Ascending aorta (tissue), 2 donors: Measurements from ENCODE around the gene CD180. TPM values are rescaled to one million over a fixed set of nuclear protein-coding genes. Genes with fewer than 3 reads are reported as not detected.

Source experiments
- DNase-seq, 2 donors: peaks; one replicate each; pipeline ENCODE4 v3.0.0-alpha.2; 2019; ENCODE audit warnings: low spot score in 2 of 2
- H3K27ac ChIP-seq, 2 donors: fragments of 200-600 bp; sonication (generic); one replicate each; pipeline ENCODE4 v1.5.1; 2016 to 2017; ENCODE audit warnings: mild to moderate bottlenecking in 1 of 2
- H3K27me3 ChIP-seq: fragments of 200-600 bp; sonication (generic); one replicate; pipeline ENCODE4 v1.5.1; 2017
- H3K36me3 ChIP-seq, 2 donors: fragments of 200-600 bp; sonication (generic); one replicate each; pipeline ENCODE4 v1.5.1; 2016
- H3K4me1 ChIP-seq, 2 donors: fragments of 200-600 bp; sonication (generic); one replicate each; pipeline ENCODE4 v1.5.1; 2016 to 2017; ENCODE audit warnings: mild to moderate bottlenecking in 1 of 2
- H3K4me3 ChIP-seq, 2 donors: fragments of 200-600 bp; sonication (generic); one replicate each; pipeline ENCODE4 v1.5.1; 2016 to 2017; ENCODE audit warnings: mild to moderate bottlenecking in 1 of 2
- H3K9me3 ChIP-seq, 2 donors: fragments of 200-600 bp; sonication (generic); one replicate each; pipeline ENCODE4 v1.5.1; 2016
- intact Hi-C: fragments of 100-400 bp; cut with DNase I; formaldehyde crosslinking; loops from one replicate; pipeline ENCODE4 v1.15.1; 2023
- total RNA-seq: library from RNA; depleted of rRNA; stranded (reverse); fragments of >200 nt; gene quantifications from one replicate; pipeline ENCODE4 v1.1.0, GENCODE V29; 2016
- TF ChIP-seq, protein P1 (sequence below), 3 experiments: fragments of 200-600 bp in 2 of 3; fragments of 450-650 bp in 1 of 3; sonication (generic) in 2 of 3; IDR thresholded peaks; one replicate each; pipeline ENCODE4 v1.5.1; 2016 to 2019; ENCODE audit warnings: antibody characterized with exemption in 3 of 3, mild to moderate bottlenecking in 1 of 3, moderate library complexity in 1 of 3

The CD180 gene
- total RNA-seq, 1 donor from 2014 or later, result 2.3 TPM

DNA sequence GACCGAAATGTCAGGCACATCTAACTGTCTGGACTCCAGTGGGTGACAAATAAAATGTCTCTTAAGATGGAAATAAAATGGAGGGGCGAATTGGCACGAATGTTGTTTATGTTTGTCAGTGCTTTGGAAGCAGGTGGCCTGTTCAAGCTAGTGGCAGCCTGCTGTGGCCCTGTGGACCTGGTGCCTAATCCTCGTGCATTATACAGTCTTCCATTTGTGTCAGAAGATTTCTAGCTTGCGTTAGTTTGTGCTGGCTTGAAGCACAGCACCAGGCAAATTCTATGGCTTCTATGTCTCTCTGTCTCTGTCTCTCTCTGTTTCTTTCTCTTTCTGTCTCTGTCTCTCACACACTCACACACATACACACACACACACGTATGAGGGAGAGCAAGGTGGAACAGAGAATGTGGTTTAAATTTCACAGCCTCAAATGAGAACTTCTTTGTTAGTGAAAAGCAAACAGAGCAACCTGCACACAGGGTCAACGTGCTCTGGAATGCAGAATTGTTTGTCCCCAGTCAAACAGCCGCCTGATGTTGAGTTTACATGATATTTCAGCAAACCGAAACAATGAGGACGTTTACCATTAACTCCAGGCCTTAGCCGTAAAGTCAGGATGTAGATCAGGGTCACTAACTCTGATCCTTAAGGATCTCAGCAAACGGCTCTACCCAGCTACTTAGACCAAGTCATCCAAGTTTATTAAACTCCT lies 39.0 kb upstream of the CD180 start:
- no peaks in the 10 kb centered on the region for H3K9me3 ChIP-seq
- DNase-seq, result no peak
- H3K27me3 ChIP-seq, result no peaks in the 10 kb centered on the region
- peaks cover 0 to 2% of the 10 kb centered on the region in 2 donors for H3K4me1 ChIP-seq
- H3K36me3 ChIP-seq, result no peaks in the 10 kb centered on the region
- H3K4me3 ChIP-seq, result no peak overlapping the region
- TF ChIP-seq, protein P1, sequence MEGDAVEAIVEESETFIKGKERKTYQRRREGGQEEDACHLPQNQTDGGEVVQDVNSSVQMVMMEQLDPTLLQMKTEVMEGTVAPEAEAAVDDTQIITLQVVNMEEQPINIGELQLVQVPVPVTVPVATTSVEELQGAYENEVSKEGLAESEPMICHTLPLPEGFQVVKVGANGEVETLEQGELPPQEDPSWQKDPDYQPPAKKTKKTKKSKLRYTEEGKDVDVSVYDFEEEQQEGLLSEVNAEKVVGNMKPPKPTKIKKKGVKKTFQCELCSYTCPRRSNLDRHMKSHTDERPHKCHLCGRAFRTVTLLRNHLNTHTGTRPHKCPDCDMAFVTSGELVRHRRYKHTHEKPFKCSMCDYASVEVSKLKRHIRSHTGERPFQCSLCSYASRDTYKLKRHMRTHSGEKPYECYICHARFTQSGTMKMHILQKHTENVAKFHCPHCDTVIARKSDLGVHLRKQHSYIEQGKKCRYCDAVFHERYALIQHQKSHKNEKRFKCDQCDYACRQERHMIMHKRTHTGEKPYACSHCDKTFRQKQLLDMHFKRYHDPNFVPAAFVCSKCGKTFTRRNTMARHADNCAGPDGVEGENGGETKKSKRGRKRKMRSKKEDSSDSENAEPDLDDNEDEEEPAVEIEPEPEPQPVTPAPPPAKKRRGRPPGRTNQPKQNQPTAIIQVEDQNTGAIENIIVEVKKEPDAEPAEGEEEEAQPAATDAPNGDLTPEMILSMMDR (IDR thresholded peaks at IDR 0.05), result no peak
- intact Hi-C loops, result no loop called here
- H3K27ac ChIP-seq, result no peak overlapping the region

DNA sequence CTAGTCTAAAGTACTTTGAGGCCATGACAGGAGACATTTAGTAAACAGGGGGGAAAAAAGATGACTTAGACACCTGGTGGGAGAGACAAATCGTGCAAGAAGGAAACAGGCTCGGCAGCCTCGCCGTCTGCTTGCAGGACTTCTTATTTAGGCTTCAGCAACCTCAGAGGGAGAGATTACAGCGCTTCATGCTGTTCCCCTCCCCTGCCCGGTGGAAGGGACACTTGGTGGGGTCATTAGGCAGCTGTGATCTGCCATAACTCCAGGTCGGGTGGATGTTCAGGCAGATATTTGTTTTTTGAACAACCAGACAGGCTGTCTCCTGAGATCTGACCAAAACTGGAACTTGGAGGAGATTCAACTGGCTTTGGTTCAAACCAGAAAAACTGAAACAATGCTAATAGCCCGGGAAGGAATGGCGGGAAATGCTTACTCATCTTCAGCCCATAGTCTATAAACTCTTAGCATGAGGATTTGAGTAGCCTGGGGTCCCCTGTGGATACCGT lies 38.1 kb upstream of the CD180 start:
- Histone ChIP-seq H3K27ac (no peak overlapping the region), H3K4me1 (peaks cover 0 to 2% of the 10 kb centered on the region in 2 donors)
- intact Hi-C loops, result no loop called here

DNA sequence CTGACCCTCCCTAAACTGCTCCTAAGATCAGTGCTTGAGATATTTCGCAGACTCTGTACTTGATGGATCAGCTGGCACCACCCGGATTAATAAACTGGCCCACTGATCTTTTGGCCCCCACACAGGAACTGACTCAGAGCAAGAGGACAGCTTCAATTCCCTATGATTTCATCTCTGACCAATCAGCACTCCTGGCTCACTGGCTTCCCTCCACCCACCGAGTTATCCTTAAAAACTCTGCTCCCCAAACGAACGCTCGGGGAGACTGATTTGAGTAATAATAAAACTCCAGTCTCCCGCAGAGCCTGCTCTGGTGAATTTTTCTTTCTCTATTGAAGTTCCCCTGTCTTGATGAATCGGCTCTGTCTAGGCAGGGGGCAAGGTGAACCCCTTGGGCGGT lies 36.5 kb upstream of the CD180 start:
- intact Hi-C loops, result no loop called here
- H3K9me3 ChIP-seq, result peaks cover 0 to 5% of the 10 kb centered on the region in 2 donors
- no peak overlapping the region for H3K4me3 ChIP-seq
- no peak for DNase-seq
- no peaks in the 10 kb centered on the region for H3K36me3 ChIP-seq
- TF ChIP-seq, protein P1 (IDR thresholded peaks at IDR 0.05), result no peak
- no peaks in the 10 kb centered on the region for H3K27me3 ChIP-seq
- H3K4me1 ChIP-seq, result peaks cover 0 to 2% of the 10 kb centered on the region in 2 donors
- H3K27ac ChIP-seq, result no peak overlapping the region

More for the DNA sequence above, 38.1 kb upstream of the CD180 start:
- TF ChIP-seq, protein P1 (IDR thresholded peaks at IDR 0.05), result no peak
- Histone ChIP-seq H3K9me3 (peaks cover 0 to 4% of the 10 kb centered on the region in 2 donors), H3K36me3 (no peaks in the 10 kb centered on the region), H3K4me3 (peak overlapping the region; percentile 24 to 25), H3K27me3 (no peaks in the 10 kb centered on the region)
- DNase-seq, result no peak

DNA sequence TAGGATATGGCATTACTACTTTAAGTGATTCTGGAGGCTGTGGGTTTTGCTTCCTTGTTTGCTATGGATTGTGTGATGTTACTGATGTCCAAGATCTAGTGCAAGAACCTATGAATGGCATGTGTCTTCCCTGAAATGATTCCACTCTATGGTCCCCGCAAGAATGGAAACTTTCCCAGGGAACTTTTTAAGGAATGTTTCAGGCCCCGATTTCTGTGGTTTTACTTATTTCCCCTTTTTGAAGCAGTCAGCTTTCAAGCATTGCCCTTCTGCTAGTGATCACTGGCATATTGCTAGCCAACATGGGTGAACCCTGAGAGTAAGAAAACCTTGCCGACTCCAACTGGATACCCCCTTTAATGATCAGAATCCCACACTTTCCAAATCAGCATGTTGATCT lies 26.6 kb upstream of the CD180 start:
- DNase-seq, result no peak
- intact Hi-C loops, result no loop called here
- TF ChIP-seq, protein P1 (IDR thresholded peaks at IDR 0.05), result no peak
- H3K27me3 ChIP-seq, result no peaks in the 10 kb centered on the region
- no peak overlapping the region for H3K27ac ChIP-seq
- no peaks in the 10 kb centered on the region for H3K36me3 ChIP-seq
- no peak overlapping the region for H3K4me3 ChIP-seq
- H3K9me3 ChIP-seq, result no peaks in the 10 kb centered on the region
- H3K4me1 ChIP-seq, result no peaks in the 10 kb centered on the region

DNA sequence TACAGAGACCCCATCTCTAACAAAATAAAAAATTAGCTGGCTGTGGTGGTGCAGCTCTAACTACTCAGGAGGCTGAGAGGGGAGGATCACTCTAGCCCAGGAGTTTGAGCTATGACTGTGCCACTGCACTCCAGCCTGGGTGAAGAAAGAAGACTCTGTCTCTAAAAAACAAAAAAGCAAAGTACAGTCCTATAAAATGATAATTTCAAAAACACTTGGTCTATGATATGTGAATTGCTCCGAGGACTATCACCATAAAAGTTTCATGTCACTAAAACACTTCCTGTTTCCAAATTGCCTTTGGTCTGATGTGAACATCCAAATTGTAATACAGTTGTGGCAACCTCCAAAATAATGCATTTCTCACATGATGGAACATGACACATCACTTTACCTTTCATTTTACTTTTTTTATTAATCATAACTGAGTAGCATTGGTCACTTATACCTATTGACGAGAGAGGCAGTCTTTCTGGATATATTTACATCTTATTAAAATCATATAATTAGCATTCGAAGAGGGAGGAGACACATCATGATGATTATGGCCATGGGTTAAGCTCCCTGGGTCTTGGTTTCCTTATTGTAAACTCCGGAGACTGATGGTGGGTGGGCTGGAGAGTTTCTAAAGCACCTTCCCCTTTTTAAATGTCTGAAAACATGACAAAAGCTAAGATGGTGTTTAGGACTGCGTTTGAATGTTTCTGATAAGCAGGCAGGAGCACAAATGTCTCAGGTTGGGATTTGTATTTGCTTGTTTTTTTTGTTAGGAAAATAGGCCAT lies 25.8 kb upstream of the CD180 start:
- Histone ChIP-seq H3K27ac (no peak overlapping the region), H3K27me3 (no peaks in the 10 kb centered on the region), H3K4me3 (no peak overlapping the region), H3K4me1 (no peaks in the 10 kb centered on the region), H3K36me3 (no peaks in the 10 kb centered on the region), H3K9me3 (no peaks in the 10 kb centered on the region)
- TF ChIP-seq, protein P1 (IDR thresholded peaks at IDR 0.05), result no peak
- no peak for DNase-seq
- intact Hi-C loops, result no loop called here
